GM12892 (cell line): ENCODE results near the gene ST6GALNAC4.

ENCODE experiments used
- POLR2A ChIP-seq: IDR thresholded peaks from 2 replicates; pipeline ENCODE4 v1.6.1; 2011; ENCODE audit warnings: low read depth, low read length, control low read depth
- TAF1 ChIP-seq: IDR thresholded peaks from 2 replicates; pipeline ENCODE4 v1.6.1; 2011; ENCODE audit warnings: low read depth, mild to moderate bottlenecking, control low read depth, low read length, borderline replicate concordance

- TF ChIP-seq TAF1 (no peak), POLR2A (no peak)
Observed at GRCh38 chr9:127931092-127931881, 14.4 kb upstream of the ST6GALNAC4 start.
